Keratinocyte (primary cell): ENCODE data around the gene GPR15.

Source experiments
- CTCF ChIP-seq, 3 experiments: IDR thresholded peaks in 1 of 3; conservative IDR thresholded peaks in 1 of 3; optimal IDR thresholded peaks in 1 of 3; 2 replicates in 2 of 3; 3 replicates in 1 of 3; pipeline versions ENCODE3 to v1.5.1; 2011; ENCODE audit warnings: low read length in 3 of 3, mild to moderate bottlenecking in 3 of 3, moderate library complexity in 2 of 3, control low read depth in 1 of 3, inconsistent platforms in 1 of 3; ENCODE audit not compliant: insufficient read depth in 2 of 3; ENCODE audit errors: extremely low read depth in 1 of 3
- EZH2 ChIP-seq: IDR thresholded peaks from one replicate; pipeline ENCODE4 v1.6.1; 2012; ENCODE audit warnings: inconsistent platforms, mild to moderate bottlenecking, low read length, moderate library complexity

- no peak for TF ChIP-seq CTCF (optimal IDR thresholded peaks at IDR 0.05 in 1 of 3, IDR thresholded peaks at IDR 0.05 in 1 of 3, conservative IDR thresholded peaks at IDR 0.05 in 1 of 3; ENCODE audit: extremely low read depth in 1 of 3, insufficient read depth in 2 of 3, low read length in 3 of 3)
- TF ChIP-seq EZH2: no peak
These were observed 1.1 kb upstream of the GPR15 start for GRCh38 chr3:98530676-98531075.
